ENCODE measurements around the gene AEBP2. TPM values are rescaled to one million over a fixed set of nuclear protein-coding genes. Genes with fewer than 3 reads are reported as not detected.
"Not testable (repeated sequence)": the region's sequence is repeated elsewhere in the genome, so short reads cannot be mapped to it uniquely, and the experiment has no call there.

AEBP2 gene
- total and polyA plus RNA-seq, 7 experiments from 2014 or later = 11.3 to 58.7 (median 49.6) TPM

GRCh38 chr12:19398376-19399363 is 40.6 kb upstream of the AEBP2 start:
- intact Hi-C loops (cut with micrococcal nuclease) = loop anchor here in 1 of 2 donors (10.0 kb wide), 1 partner anchor 46 kb away; no protein-coding TSS in a partner anchor
- Mint-ChIP-seq H3K4me3 (no peak overlapping the region), H3K27ac (no peak overlapping the region)

GRCh38 chr12:19400649-19401285 is 38.5 kb upstream of the AEBP2 start:
- Mint-ChIP-seq H3K9me3 (peaks cover 2 to 12% (median 8%) of the 10 kb centered on the region in 11 donors), H3K4me1 (peaks cover 6 to 24% (median 13%) of the 10 kb centered on the region in 7 donors)
- H3K9me3 ChIP-seq (ENCODE audit: control insufficient read depth in 2 of 3, low read length in 3 of 3); ATAC-seq; H3K4me3 Mint-ChIP-seq; H3K27me3 Mint-ChIP-seq; intact Hi-C loops (cut with micrococcal nuclease); DNase-seq; CTCF ChIA-PET; H3K27me3 ChIP-seq (ENCODE audit: control insufficient read depth in 2 of 2, insufficient read depth in 2 of 2, low read length in 2 of 2); H3K36me3 ChIP-seq (ENCODE audit: control insufficient read depth in 2 of 3, insufficient read depth in 3 of 3, low read length in 3 of 3); H3K4me3 ChIP-seq (ENCODE audit: low read length); H3K27ac Mint-ChIP-seq; H3K36me3 Mint-ChIP-seq; POLR2A ChIA-PET; H3K27ac ChIP-seq (ENCODE audit: low read depth, low read length): not testable (repeated sequence)
- H3K4me1 ChIP-seq (ENCODE audit: control insufficient read depth in 2 of 2, insufficient read depth in 2 of 2, low read length in 2 of 2) = peaks cover 5 to 19% of the 10 kb centered on the region in 2 donors

More at GRCh38 chr12:19398376-19399363, 40.6 kb upstream of the AEBP2 start:
- ATAC-seq (no peak), DNase-seq (no peak)
- H3K9me3 ChIP-seq (ENCODE audit: control insufficient read depth in 2 of 3, low read length in 3 of 3) = no peaks in the 10 kb centered on the region
- H3K27me3 Mint-ChIP-seq = no peaks in the 10 kb centered on the region
- H3K4me3 ChIP-seq (ENCODE audit: low read length) = no peak overlapping the region
- H3K4me1 Mint-ChIP-seq = peaks cover 2 to 7% (median 6%) of the 10 kb centered on the region in 7 donors
- H3K4me1 ChIP-seq (ENCODE audit: control insufficient read depth in 2 of 2, insufficient read depth in 2 of 2, low read length in 2 of 2) = peaks cover 0 to 7% of the 10 kb centered on the region in 2 donors
- no peaks in the 10 kb centered on the region for H3K27me3 ChIP-seq (ENCODE audit: control insufficient read depth in 2 of 2, insufficient read depth in 2 of 2, low read length in 2 of 2)
- CTCF ChIA-PET = no interaction called here
- H3K36me3 ChIP-seq (ENCODE audit: control insufficient read depth in 2 of 3, insufficient read depth in 3 of 3, low read length in 3 of 3) = no peaks in the 10 kb centered on the region
- no peak overlapping the region for H3K27ac ChIP-seq (ENCODE audit: low read depth, low read length)
- POLR2A ChIA-PET = no interaction called here
- H3K9me3 Mint-ChIP-seq = peaks cover 0 to 3% (median 0%) of the 10 kb centered on the region in 11 donors
- H3K36me3 Mint-ChIP-seq = peaks cover 0 to 2% (median 0%) of the 10 kb centered on the region in 5 donors

DNA sequence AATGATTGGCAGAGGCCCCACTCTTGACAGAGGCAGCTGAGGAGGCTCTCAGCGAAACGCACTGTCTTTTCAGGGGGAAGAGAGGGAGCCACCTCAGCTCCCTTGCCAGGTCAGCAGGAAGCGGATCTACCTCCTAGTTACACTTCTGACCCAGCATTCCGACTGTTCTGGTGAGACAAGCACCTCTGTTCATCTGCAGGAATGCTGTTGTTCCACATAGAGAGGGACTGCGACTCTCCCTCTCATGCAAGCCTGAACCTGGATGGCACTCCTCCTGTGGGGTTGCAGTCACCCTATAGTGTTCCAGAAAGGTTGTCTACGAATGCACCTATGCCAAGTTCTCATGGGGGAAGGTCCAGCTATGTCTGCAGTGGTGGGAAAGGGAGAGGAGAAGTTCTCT is 37.1 kb upstream of the AEBP2 start:
- POLR2A ChIA-PET = no interaction called here

GRCh38 chr12:19402743-19403431 is 36.4 kb upstream of the AEBP2 start:
- Mint-ChIP-seq H3K4me3 (peak overlapping the region in 2 of 10 donors; percentile 2 to 14), H3K27ac (no peak overlapping the region), H3K27me3 (no peaks in the 10 kb centered on the region), H3K36me3 (peaks cover 0 to 7% (median 4%) of the 10 kb centered on the region in 5 donors), H3K4me1 (peaks cover 6 to 24% (median 16%) of the 10 kb centered on the region in 7 donors), H3K9me3 (peaks cover 2 to 16% (median 8%) of the 10 kb centered on the region in 11 donors)
- intact Hi-C loops (cut with micrococcal nuclease) = no loop called here
- H3K9me3 ChIP-seq (ENCODE audit: control insufficient read depth in 2 of 3, low read length in 3 of 3) = no peaks in the 10 kb centered on the region
- POLR2A ChIA-PET = no interaction called here
- H3K4me3 ChIP-seq (ENCODE audit: low read length) = no peak overlapping the region
- DNase-seq (no peak), ATAC-seq (no peak)
- CTCF ChIA-PET = no interaction called here
- H3K4me1 ChIP-seq (ENCODE audit: control insufficient read depth in 2 of 2, insufficient read depth in 2 of 2, low read length in 2 of 2) = peaks cover 5 to 19% of the 10 kb centered on the region in 2 donors
- H3K36me3 ChIP-seq (ENCODE audit: control insufficient read depth in 2 of 3, insufficient read depth in 3 of 3, low read length in 3 of 3) = no peaks in the 10 kb centered on the region
- H3K27me3 ChIP-seq (ENCODE audit: control insufficient read depth in 2 of 2, insufficient read depth in 2 of 2, low read length in 2 of 2) = no peaks in the 10 kb centered on the region
- no peak overlapping the region for H3K27ac ChIP-seq (ENCODE audit: low read depth, low read length)

More for the DNA sequence above, 37.1 kb upstream of the AEBP2 start:
- H3K9me3 ChIP-seq (ENCODE audit: control insufficient read depth in 2 of 3, low read length in 3 of 3) = no peaks in the 10 kb centered on the region
- H3K4me3 ChIP-seq (ENCODE audit: low read length) = no peak overlapping the region
- no peak for DNase-seq
- peaks cover 2 to 16% (median 8%) of the 10 kb centered on the region in 11 donors for H3K9me3 Mint-ChIP-seq
- peaks cover 5 to 19% of the 10 kb centered on the region in 2 donors for H3K4me1 ChIP-seq (ENCODE audit: control insufficient read depth in 2 of 2, insufficient read depth in 2 of 2, low read length in 2 of 2)
- no peaks in the 10 kb centered on the region for H3K27me3 Mint-ChIP-seq
- no peak overlapping the region for H3K27ac ChIP-seq (ENCODE audit: low read depth, low read length)
- CTCF ChIA-PET = no interaction called here
- H3K4me3 Mint-ChIP-seq = no peak overlapping the region
- no peak for ATAC-seq
- H3K36me3 Mint-ChIP-seq = peaks cover 0 to 9% (median 4%) of the 10 kb centered on the region in 5 donors
- intact Hi-C loops (cut with micrococcal nuclease) = no loop called here
- H3K4me1 Mint-ChIP-seq = peaks cover 6 to 24% (median 16%) of the 10 kb centered on the region in 7 donors
- H3K36me3 ChIP-seq (ENCODE audit: control insufficient read depth in 2 of 3, insufficient read depth in 3 of 3, low read length in 3 of 3) = no peaks in the 10 kb centered on the region
- no peaks in the 10 kb centered on the region for H3K27me3 ChIP-seq (ENCODE audit: control insufficient read depth in 2 of 2, insufficient read depth in 2 of 2, low read length in 2 of 2)
- no peak overlapping the region for H3K27ac Mint-ChIP-seq

- Histone ChIP-seq H3K36me3 (ENCODE audit: control insufficient read depth in 2 of 3, insufficient read depth in 3 of 3, low read length in 3 of 3) (no peaks in the 10 kb centered on the region), H3K4me1 (ENCODE audit: control insufficient read depth in 2 of 2, insufficient read depth in 2 of 2, low read length in 2 of 2) (peaks cover 5 to 19% of the 10 kb centered on the region in 2 donors), H3K9me3 (ENCODE audit: control insufficient read depth in 2 of 3, low read length in 3 of 3) (no peaks in the 10 kb centered on the region), H3K27me3 (ENCODE audit: control insufficient read depth in 2 of 2, insufficient read depth in 2 of 2, low read length in 2 of 2) (no peaks in the 10 kb centered on the region), H3K27ac (ENCODE audit: low read depth, low read length) (peak overlapping the region; percentile 33), H3K4me3 (ENCODE audit: low read length) (peak overlapping the region; percentile 34)
- CTCF ChIA-PET = no interaction called here
- H3K36me3 Mint-ChIP-seq = peaks cover 0 to 7% (median 4%) of the 10 kb centered on the region in 5 donors
- ATAC-seq (peak; percentile 85), DNase-seq (peak in 6 of 9 donors; percentile 16 to 46 (median 34))
- H3K4me3 Mint-ChIP-seq = peak overlapping the region; percentile 55 to 83 (median 64)
- intact Hi-C loops (cut with micrococcal nuclease) = loop anchor here in 1 of 2 donors (1.0 kb wide), 1 partner anchor 35 kb away; the partner anchor contains the start of gene AEBP2
- H3K4me1 Mint-ChIP-seq = peaks cover 6 to 24% (median 16%) of the 10 kb centered on the region in 7 donors
- POLR2A ChIA-PET = no interaction called here
- peaks cover 2 to 16% (median 8%) of the 10 kb centered on the region in 11 donors for H3K9me3 Mint-ChIP-seq
- peak overlapping the region; percentile 75 to 93 (median 88) for H3K27ac Mint-ChIP-seq
- no peaks in the 10 kb centered on the region for H3K27me3 Mint-ChIP-seq
Observed at GRCh38 chr12:19404242-19404880, 34.9 kb upstream of the AEBP2 start.

GRCh38 chr12:19409376-19409775 is 29.9 kb upstream of the AEBP2 start:
- Mint-ChIP-seq H3K4me3 (no peak overlapping the region), H3K27me3 (peaks cover 0 to 10% (median 0%) of the 10 kb centered on the region in 5 donors), H3K36me3 (peaks cover 0 to 5% (median under 1%) of the 10 kb centered on the region in 5 donors), H3K4me1 (peaks cover 0 to 10% (median 7%) of the 10 kb centered on the region in 7 donors), H3K27ac (no peak overlapping the region), H3K9me3 (peaks cover 0 to 11% (median 3%) of the 10 kb centered on the region in 11 donors)
- Histone ChIP-seq H3K27me3 (ENCODE audit: control insufficient read depth in 2 of 2, insufficient read depth in 2 of 2, low read length in 2 of 2) (no peaks in the 10 kb centered on the region), H3K4me1 (ENCODE audit: control insufficient read depth in 2 of 2, insufficient read depth in 2 of 2, low read length in 2 of 2) (peaks cover 0 to 6% of the 10 kb centered on the region in 2 donors), H3K27ac (ENCODE audit: low read depth, low read length) (no peak overlapping the region), H3K36me3 (ENCODE audit: control insufficient read depth in 2 of 3, insufficient read depth in 3 of 3, low read length in 3 of 3) (no peaks in the 10 kb centered on the region), H3K9me3 (ENCODE audit: control insufficient read depth in 2 of 3, low read length in 3 of 3) (no peaks in the 10 kb centered on the region), H3K4me3 (ENCODE audit: low read length) (no peak overlapping the region)
- CTCF ChIA-PET = no interaction called here
- intact Hi-C loops (cut with micrococcal nuclease) = no loop called here
- DNase-seq (no peak), ATAC-seq (no peak)
- POLR2A ChIA-PET = no interaction called here
